ENCODE data around the gene SPARC. TPM values are rescaled to one million over a fixed set of nuclear protein-coding genes. Genes with fewer than 3 reads are reported as not detected.

Gene SPARC
- total RNA-seq, 1 experiment from 2014 or later: 418 TPM

DNA sequence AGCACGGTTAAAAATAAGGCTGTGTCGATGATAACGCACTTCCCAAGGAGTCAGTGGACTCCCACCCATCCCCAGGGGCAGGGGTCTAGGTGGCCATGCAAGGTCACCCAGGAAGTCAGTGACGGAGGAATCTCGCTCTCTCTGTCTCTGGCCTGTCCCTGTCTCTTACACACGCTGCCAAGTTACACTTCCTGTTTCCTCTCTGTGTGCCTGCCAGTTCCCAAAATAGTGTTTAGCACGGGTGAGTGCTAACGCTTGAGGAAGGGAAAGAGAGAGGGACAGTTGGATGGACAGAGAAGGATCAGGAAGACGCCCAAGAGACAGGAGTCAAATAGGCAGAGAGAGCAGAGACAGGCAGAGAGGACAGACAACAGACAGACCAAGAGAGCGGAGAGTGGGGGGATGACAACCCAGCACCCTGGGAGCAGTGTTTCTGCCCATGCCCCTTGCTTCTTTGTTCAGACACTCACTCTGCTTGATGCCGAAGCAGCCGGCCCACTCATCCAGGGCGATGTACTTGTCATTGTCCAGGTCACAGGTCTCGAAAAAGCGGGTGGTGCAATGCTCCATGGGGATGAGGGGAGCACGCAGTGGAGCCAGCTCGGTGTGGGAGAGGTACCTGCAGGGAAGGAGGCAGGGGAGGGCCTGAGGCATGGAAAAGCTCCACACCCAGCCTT is 23.0 kb downstream of the SPARC start:
- H3K27ac Mint-ChIP-seq: peak overlapping the region; percentile 29; the same call in 1 of the 2 replicates
- ChIA-PET POLR2A (no interaction called here), CTCF (interaction anchor here (4.1 kb wide), 1 partner anchor 77 kb away, joined by 20 read pairs; no protein-coding TSS in a partner anchor)
- H3K36me3 Mint-ChIP-seq: peaks cover 45% of the 10 kb centered on the region
- H3K27me3 Mint-ChIP-seq (ENCODE audit: low read depth): no peaks in the 10 kb centered on the region
- H3K9me3 Mint-ChIP-seq: no peaks in the 10 kb centered on the region
- no peak for DNase-seq (ENCODE audit: low spot score)
- ATAC-seq: no peak
- no peak for TF ChIP-seq ZNF317 (CRISPR knock-in tag; IDR thresholded peaks at IDR 0.05; ENCODE audit: borderline replicate concordance, low read depth)
- TF ChIP-seq ZNF121 (CRISPR knock-in tag; IDR thresholded peaks at IDR 0.05): no peak
- TF ChIP-seq, protein P1, sequence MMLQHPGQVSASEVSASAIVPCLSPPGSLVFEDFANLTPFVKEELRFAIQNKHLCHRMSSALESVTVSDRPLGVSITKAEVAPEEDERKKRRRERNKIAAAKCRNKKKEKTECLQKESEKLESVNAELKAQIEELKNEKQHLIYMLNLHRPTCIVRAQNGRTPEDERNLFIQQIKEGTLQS (CRISPR knock-in tag; conservative IDR thresholded peaks at IDR 0.05): no peak
- no peak for TF ChIP-seq E2F4 (CRISPR knock-in tag; IDR thresholded peaks at IDR 0.05; ENCODE audit: borderline replicate concordance, low read depth)
- no peak for TF ChIP-seq GTF2I (CRISPR knock-in tag; conservative IDR thresholded peaks at IDR 0.05)
- no peak for TF ChIP-seq NFATC4 (CRISPR knock-in tag; IDR thresholded peaks at IDR 0.05)
- no peak for TF ChIP-seq ZNF423 (CRISPR knock-in tag; IDR thresholded peaks at IDR 0.05)
- TF ChIP-seq MXD4 (CRISPR knock-in tag; IDR thresholded peaks at IDR 0.05; ENCODE audit: borderline replicate concordance): no peak
- TF ChIP-seq, protein P2, sequence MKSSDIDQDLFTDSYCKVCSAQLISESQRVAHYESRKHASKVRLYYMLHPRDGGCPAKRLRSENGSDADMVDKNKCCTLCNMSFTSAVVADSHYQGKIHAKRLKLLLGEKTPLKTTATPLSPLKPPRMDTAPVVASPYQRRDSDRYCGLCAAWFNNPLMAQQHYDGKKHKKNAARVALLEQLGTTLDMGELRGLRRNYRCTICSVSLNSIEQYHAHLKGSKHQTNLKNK (CRISPR knock-in tag; IDR thresholded peaks at IDR 0.05): no peak
- no peak for TF ChIP-seq MYBL2 (CRISPR knock-in tag; IDR thresholded peaks at IDR 0.05)
- no peak for TF ChIP-seq E2F1 (CRISPR knock-in tag; IDR thresholded peaks at IDR 0.05)
- no peak for TF ChIP-seq TEAD4 (CRISPR knock-in tag; IDR thresholded peaks at IDR 0.05)
- TF ChIP-seq E2F5 (CRISPR knock-in tag; IDR thresholded peaks at IDR 0.05): no peak
- TF ChIP-seq, protein P3, sequence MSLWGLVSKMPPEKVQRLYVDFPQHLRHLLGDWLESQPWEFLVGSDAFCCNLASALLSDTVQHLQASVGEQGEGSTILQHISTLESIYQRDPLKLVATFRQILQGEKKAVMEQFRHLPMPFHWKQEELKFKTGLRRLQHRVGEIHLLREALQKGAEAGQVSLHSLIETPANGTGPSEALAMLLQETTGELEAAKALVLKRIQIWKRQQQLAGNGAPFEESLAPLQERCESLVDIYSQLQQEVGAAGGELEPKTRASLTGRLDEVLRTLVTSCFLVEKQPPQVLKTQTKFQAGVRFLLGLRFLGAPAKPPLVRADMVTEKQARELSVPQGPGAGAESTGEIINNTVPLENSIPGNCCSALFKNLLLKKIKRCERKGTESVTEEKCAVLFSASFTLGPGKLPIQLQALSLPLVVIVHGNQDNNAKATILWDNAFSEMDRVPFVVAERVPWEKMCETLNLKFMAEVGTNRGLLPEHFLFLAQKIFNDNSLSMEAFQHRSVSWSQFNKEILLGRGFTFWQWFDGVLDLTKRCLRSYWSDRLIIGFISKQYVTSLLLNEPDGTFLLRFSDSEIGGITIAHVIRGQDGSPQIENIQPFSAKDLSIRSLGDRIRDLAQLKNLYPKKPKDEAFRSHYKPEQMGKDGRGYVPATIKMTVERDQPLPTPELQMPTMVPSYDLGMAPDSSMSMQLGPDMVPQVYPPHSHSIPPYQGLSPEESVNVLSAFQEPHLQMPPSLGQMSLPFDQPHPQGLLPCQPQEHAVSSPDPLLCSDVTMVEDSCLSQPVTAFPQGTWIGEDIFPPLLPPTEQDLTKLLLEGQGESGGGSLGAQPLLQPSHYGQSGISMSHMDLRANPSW (CRISPR knock-in tag; conservative IDR thresholded peaks at IDR 0.05; ENCODE audit: low read depth): no peak
- TF ChIP-seq, protein P4, sequence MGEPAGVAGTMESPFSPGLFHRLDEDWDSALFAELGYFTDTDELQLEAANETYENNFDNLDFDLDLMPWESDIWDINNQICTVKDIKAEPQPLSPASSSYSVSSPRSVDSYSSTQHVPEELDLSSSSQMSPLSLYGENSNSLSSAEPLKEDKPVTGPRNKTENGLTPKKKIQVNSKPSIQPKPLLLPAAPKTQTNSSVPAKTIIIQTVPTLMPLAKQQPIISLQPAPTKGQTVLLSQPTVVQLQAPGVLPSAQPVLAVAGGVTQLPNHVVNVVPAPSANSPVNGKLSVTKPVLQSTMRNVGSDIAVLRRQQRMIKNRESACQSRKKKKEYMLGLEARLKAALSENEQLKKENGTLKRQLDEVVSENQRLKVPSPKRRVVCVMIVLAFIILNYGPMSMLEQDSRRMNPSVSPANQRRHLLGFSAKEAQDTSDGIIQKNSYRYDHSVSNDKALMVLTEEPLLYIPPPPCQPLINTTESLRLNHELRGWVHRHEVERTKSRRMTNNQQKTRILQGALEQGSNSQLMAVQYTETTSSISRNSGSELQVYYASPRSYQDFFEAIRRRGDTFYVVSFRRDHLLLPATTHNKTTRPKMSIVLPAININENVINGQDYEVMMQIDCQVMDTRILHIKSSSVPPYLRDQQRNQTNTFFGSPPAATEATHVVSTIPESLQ (CRISPR knock-in tag; IDR thresholded peaks at IDR 0.05): no peak
- TF ChIP-seq AR (CRISPR knock-in tag; IDR thresholded peaks at IDR 0.05): no peak
- TF ChIP-seq NR1H2 (CRISPR knock-in tag; IDR thresholded peaks at IDR 0.05): no peak
- no peak for TF ChIP-seq TCF7 (CRISPR knock-in tag; IDR thresholded peaks at IDR 0.05; ENCODE audit: low read depth)
- TF ChIP-seq ESRRA (CRISPR knock-in tag; IDR thresholded peaks at IDR 0.05; ENCODE audit: borderline replicate concordance): no peak
- no peak for TF ChIP-seq ATF2 (CRISPR knock-in tag; IDR thresholded peaks at IDR 0.05; ENCODE audit: borderline replicate concordance, low read depth)
- H3K4me1 Mint-ChIP-seq: peaks cover 12% of the 10 kb centered on the region
- H3K4me3 Mint-ChIP-seq: no peak overlapping the region
